Liver (tissue), 9 donors: ENCODE results near the gene TBRG4. TPM values are rescaled to one million over a fixed set of nuclear protein-coding genes. Genes with fewer than 3 reads are reported as not detected.

Experiments
- DNase-seq: peaks from one replicate; pipeline ENCODE4 v3.0.0-alpha.2; 2017; ENCODE audit warnings: low spot score
- H3K27ac ChIP-seq, 2 donors: one replicate each; pipeline ENCODE4 v1.7.0; 2013; ENCODE audit warnings: inconsistent platforms in 2 of 2, low read length in 2 of 2, control low read depth in 1 of 2, low read depth in 1 of 2, mild to moderate bottlenecking in 1 of 2
- H3K27me3 ChIP-seq, 4 donors: one replicate each; pipeline versions ENCODE4 v1.6.1 to v1.7.0; 2013; ENCODE audit warnings: low read length in 3 of 4, inconsistent platforms in 1 of 4, mild to moderate bottlenecking in 1 of 4, moderate library complexity in 1 of 4; ENCODE audit not compliant: control insufficient read depth in 4 of 4, insufficient read depth in 4 of 4
- H3K36me3 ChIP-seq, 4 donors: one replicate each; pipeline versions ENCODE4 v1.6.1 to v1.7.0; 2013; ENCODE audit warnings: low read length in 3 of 4, mild to moderate bottlenecking in 3 of 4, low read depth in 1 of 4, moderate library complexity in 1 of 4; ENCODE audit not compliant: control insufficient read depth in 4 of 4, insufficient read depth in 3 of 4
- H3K4me1 ChIP-seq, 4 donors: one replicate each; pipeline versions ENCODE4 v1.6.1 to v1.7.0; 2013; ENCODE audit warnings: low read length in 3 of 4, mild to moderate bottlenecking in 3 of 4, moderate library complexity in 1 of 4; ENCODE audit not compliant: control insufficient read depth in 4 of 4, insufficient read depth in 4 of 4
- H3K4me3 ChIP-seq, 3 donors: one replicate each; pipeline versions ENCODE4 v1.6.1 to v1.7.0; 2013; ENCODE audit warnings: low read length in 3 of 3, control low read depth in 1 of 3, low read depth in 1 of 3, mild to moderate bottlenecking in 1 of 3
- H3K9ac ChIP-seq, 2 donors: one replicate each; pipeline ENCODE4 v1.7.0; 2013; ENCODE audit warnings: low read length in 2 of 2, mild to moderate bottlenecking in 2 of 2, moderate library complexity in 2 of 2, control low read depth in 1 of 2, low read depth in 1 of 2
- H3K9me3 ChIP-seq, 4 donors: one replicate each; pipeline versions ENCODE4 v1.6.1 to v1.7.0; 2013; ENCODE audit warnings: low read length in 3 of 4; ENCODE audit not compliant: control insufficient read depth in 4 of 4
- CTCF ChIP-seq: fragments of 150-350 bp; IDR thresholded peaks from 2 replicates; pipeline ENCODE4 v1.5.1; 2017; ENCODE audit warnings: improper control_type of control experiment, low read depth, low read length; ENCODE audit not compliant: missing input control
- EGR1 ChIP-seq, 2 donors: IDR thresholded peaks; 2 replicates each; pipeline ENCODE4 v1.6.1; 2016 to 2018; ENCODE audit warnings: antibody characterized with exemption in 2 of 2, low read depth in 2 of 2
- FOXA1 ChIP-seq: IDR thresholded peaks from 2 replicates; pipeline ENCODE4 v1.6.1; 2016; ENCODE audit warnings: antibody characterized with exemption
- FOXA2 ChIP-seq: IDR thresholded peaks from 2 replicates; pipeline ENCODE4 v1.6.1; 2016; ENCODE audit warnings: antibody characterized with exemption
- GABPA ChIP-seq, 2 donors: IDR thresholded peaks in 1 of 2; conservative IDR thresholded peaks in 1 of 2; 2 replicates each; pipeline ENCODE4 v1.6.1; 2016; ENCODE audit warnings: antibody characterized with exemption in 2 of 2, mild to moderate bottlenecking in 1 of 2, moderate library complexity in 1 of 2
- HNF4A ChIP-seq, 2 donors: conservative IDR thresholded peaks; 2 replicates each; pipeline ENCODE4 v1.6.1; 2016; ENCODE audit warnings: antibody characterized with exemption in 2 of 2, mild to moderate bottlenecking in 2 of 2
- HNF4G ChIP-seq: IDR thresholded peaks from 2 replicates; pipeline ENCODE4 v1.6.1; 2016; ENCODE audit warnings: antibody characterized with exemption
- JUND ChIP-seq, 2 donors: IDR thresholded peaks; 2 replicates each; pipeline ENCODE4 v1.6.1; 2016; ENCODE audit warnings: antibody characterized with exemption in 2 of 2
- NR2F2 ChIP-seq: IDR thresholded peaks from 2 replicates; pipeline ENCODE4 v1.6.1; 2016; ENCODE audit warnings: antibody characterized with exemption
- RAD21 ChIP-seq, 2 donors: IDR thresholded peaks; 2 replicates each; pipeline ENCODE4 v1.6.1; 2016; ENCODE audit warnings: antibody characterized with exemption in 2 of 2, mild to moderate bottlenecking in 2 of 2
- REST ChIP-seq: IDR thresholded peaks from 2 replicates; pipeline ENCODE4 v1.6.1; 2016; ENCODE audit warnings: antibody characterized with exemption, mild to moderate bottlenecking
- RXRA ChIP-seq, 2 donors: IDR thresholded peaks; 2 replicates each; pipeline ENCODE4 v1.6.1; 2017 to 2018; ENCODE audit warnings: antibody characterized with exemption in 2 of 2, mild to moderate bottlenecking in 1 of 2
- SP1 ChIP-seq: IDR thresholded peaks from 2 replicates; pipeline ENCODE4 v1.6.1; 2018; ENCODE audit warnings: antibody characterized with exemption, mild to moderate bottlenecking
- TAF1 ChIP-seq: conservative IDR thresholded peaks from 2 replicates; pipeline ENCODE4 v1.6.1; 2016; ENCODE audit warnings: antibody characterized with exemption, mild to moderate bottlenecking
- YY1 ChIP-seq: IDR thresholded peaks from 2 replicates; pipeline ENCODE4 v1.6.1; 2016; ENCODE audit warnings: antibody characterized with exemption, mild to moderate bottlenecking
- ZBTB33 ChIP-seq: IDR thresholded peaks from 2 replicates; pipeline ENCODE4 v1.6.1; 2016; ENCODE audit warnings: antibody characterized with exemption
- WGBS: extraction: QIAGEN DNeasy Blood & Tissue Kit; methylation state at CpG from one replicate; pipeline ENCODE4 v1.1.7; 2013; 5-methylcytosine and 5-hydroxymethylcytosine counted together
- polyA plus RNA-seq, 2 donors: library from polyadenylated mRNA; stranded (reverse) in 1 of 2; unstranded in 1 of 2; fragments of 200-250 nt in 1 of 2; fragments of >200 nt in 1 of 2; fragmentation: Nextera tagmentation in 1 of 2; extraction: Ambion mirVana in 1 of 2; gene quantifications; one replicate each; pipeline versions ENCODE4 v1.2.1 to v1.2.3, GENCODE V29; 2013 to 2015
- total RNA-seq, 2 donors: library from RNA; depleted of rRNA; stranded (reverse); fragments of >200 nt; gene quantifications; one replicate each; pipeline ENCODE4 v1.2.3, GENCODE V29; 2014
- TF ChIP-seq, protein P1 (sequence below): IDR thresholded peaks from 2 replicates; pipeline ENCODE4 v1.6.1; 2016; ENCODE audit warnings: antibody characterized with exemption
- donor health status: healthy.
- donor health status: healthy.
- donor health status: healthy.
- donor health status: healthy.
- donor health status: healthy.

TBRG4 gene
- total and polyA plus RNA-seq, 4 donors: 30.3 to 47.6 (median 38.2) TPM

GRCh38 chr7:45073786-45074527 lies 37.5 kb downstream of the TBRG4 start:
- no peaks in the 10 kb centered on the region for H3K9me3 ChIP-seq
- DNase-seq: no peak
- H3K4me1 ChIP-seq: no peaks in the 10 kb centered on the region
- TF ChIP-seq HNF4A (conservative IDR thresholded peaks at IDR 0.05) (no peak), JUND (IDR thresholded peaks at IDR 0.05) (no peak), NR2F2 (no peak), TAF1 (no peak), REST (no peak), HNF4G (no peak), ZBTB33 (no peak), GABPA (IDR thresholded peaks at IDR 0.05 in 1 of 2, conservative IDR thresholded peaks at IDR 0.05 in 1 of 2) (no peak), YY1 (no peak), RXRA (IDR thresholded peaks at IDR 0.05) (no peak), FOXA2 (no peak), RAD21 (IDR thresholded peaks at IDR 0.05) (no peak), FOXA1 (no peak), EGR1 (IDR thresholded peaks at IDR 0.05; ENCODE audit: low read depth in 2 of 2) (no peak)
- TF ChIP-seq, protein P1, sequence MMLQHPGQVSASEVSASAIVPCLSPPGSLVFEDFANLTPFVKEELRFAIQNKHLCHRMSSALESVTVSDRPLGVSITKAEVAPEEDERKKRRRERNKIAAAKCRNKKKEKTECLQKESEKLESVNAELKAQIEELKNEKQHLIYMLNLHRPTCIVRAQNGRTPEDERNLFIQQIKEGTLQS: no peak
- H3K27me3 ChIP-seq: no peaks in the 10 kb centered on the region
- no peak overlapping the region for H3K9ac ChIP-seq
- 91% methylated on average over 15 of the region's 15 CpGs for WGBS
- no peak overlapping the region for H3K4me3 ChIP-seq
- H3K36me3 ChIP-seq: peaks cover 12 to 77% (median 54%) of the 10 kb centered on the region in 4 donors
- no peak overlapping the region for H3K27ac ChIP-seq

GRCh38 chr7:45073031-45073785 lies 38.3 kb downstream of the TBRG4 start:
- WGBS: 91% methylated on average over 17 of the region's 17 CpGs
- no peak for DNase-seq
- no peak for TF ChIP-seq SP1
- TF ChIP-seq NR2F2: no peak
- TF ChIP-seq EGR1 (IDR thresholded peaks at IDR 0.05; ENCODE audit: low read depth in 2 of 2): no peak
- TF ChIP-seq ZBTB33: no peak
- no peak for TF ChIP-seq RXRA (IDR thresholded peaks at IDR 0.05)
- no peak for TF ChIP-seq YY1
- no peak for TF ChIP-seq CTCF
- no peak for TF ChIP-seq FOXA1
- TF ChIP-seq TAF1: no peak
- TF ChIP-seq FOXA2: no peak
- no peak for TF ChIP-seq HNF4G

More at GRCh38 chr7:45073031-45073785, 38.3 kb downstream of the TBRG4 start:
- Histone ChIP-seq H3K9ac (no peak overlapping the region), H3K4me3 (no peak overlapping the region), H3K36me3 (peaks cover 19 to 84% (median 59%) of the 10 kb centered on the region in 4 donors), H3K27ac (no peak overlapping the region), H3K4me1 (no peaks in the 10 kb centered on the region), H3K27me3 (no peaks in the 10 kb centered on the region), H3K9me3 (no peaks in the 10 kb centered on the region)
